Fibroblast of mammary gland (primary cell): Measurements from ENCODE around the gene EXOC6.

ENCODE experiments used
- DNase-seq: peaks from one replicate; pipeline ENCODE4 v3.0.0-alpha.2; 2010; ENCODE audit warnings: low read depth
- H3K4me3 ChIP-seq: 2 replicates; pipeline ENCODE4 v1.5.1; 2011; ENCODE audit warnings: low read depth, mild to moderate bottlenecking, low read length, moderate library complexity; ENCODE audit not compliant: control insufficient read depth
- CTCF ChIP-seq: conservative IDR thresholded peaks from 2 replicates; pipeline ENCODE4 v1.5.1; 2011; ENCODE audit warnings: low read depth, low read length, inconsistent platforms; ENCODE audit not compliant: control insufficient read depth, insufficient read depth

EXOC6 gene

DNA sequence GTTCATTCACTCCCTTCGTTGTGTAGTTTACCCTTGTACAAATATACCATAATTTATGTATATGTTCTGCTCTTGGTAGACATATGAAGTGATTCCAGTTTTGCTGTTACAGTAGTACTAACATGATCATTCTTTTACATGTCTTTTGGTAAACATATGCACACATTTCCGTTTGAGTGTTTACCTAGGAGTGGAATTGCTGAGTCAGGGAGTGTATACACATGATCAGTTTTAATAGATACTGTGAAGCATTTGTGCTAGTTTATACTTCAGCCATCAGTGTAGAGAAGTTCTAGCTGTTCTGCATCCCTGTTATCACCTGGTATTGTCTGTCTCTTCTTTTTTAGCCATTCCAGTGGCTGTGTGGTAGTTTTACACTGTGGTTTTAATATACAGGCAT lies 177.8 kb downstream of the EXOC6 start:
- DNase-seq: no peak
- TF ChIP-seq CTCF: no peak
- no peak overlapping the region for H3K4me3 ChIP-seq

DNA sequence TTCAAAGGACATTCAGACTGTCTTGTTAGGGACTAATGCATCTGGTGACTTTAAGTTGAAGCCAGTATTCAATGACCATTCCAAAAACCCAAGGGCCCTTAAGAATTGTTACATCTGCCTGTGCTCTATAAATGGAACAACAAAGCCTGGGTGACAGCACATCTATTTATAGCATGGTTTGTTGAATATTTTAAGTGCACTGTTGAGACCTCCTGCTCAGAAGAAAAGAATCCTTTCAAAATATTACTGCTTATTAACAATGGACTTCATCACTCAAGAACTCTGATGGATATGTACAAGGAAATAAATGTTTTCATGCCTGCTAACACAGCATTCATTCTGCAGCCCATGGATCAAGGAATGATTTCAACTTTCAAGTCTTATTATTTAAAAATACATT lies 179.2 kb downstream of the EXOC6 start:
- no peak for DNase-seq

DNA sequence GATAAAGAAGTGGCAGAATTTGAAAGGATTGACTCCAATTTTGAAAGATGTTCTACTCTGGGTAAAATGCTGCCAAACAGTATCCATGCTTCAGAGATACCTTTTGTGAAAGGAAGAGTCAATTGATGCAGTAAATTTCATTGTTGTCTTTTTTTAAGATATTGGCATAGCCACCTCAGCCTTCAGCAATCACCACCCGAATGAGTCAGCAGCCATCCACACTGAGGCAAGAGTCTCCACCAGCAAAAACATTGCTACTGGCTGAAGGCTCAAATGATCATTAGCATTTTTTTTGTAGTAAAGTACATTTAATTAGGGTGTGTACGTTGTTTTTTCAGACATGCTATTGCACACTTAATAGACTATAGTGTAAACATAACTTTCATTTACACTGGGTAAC lies 180.6 kb downstream of the EXOC6 start:
- no peak overlapping the region for H3K4me3 ChIP-seq
- DNase-seq: peak; percentile 68
- TF ChIP-seq CTCF: no peak

More for the DNA sequence above, 179.2 kb downstream of the EXOC6 start:
- H3K4me3 ChIP-seq: no peak overlapping the region
- no peak for TF ChIP-seq CTCF

GRCh38 chr10:93030409-93030808 lies 182.1 kb downstream of the EXOC6 start:
- DNase-seq: peak; percentile 69

DNA sequence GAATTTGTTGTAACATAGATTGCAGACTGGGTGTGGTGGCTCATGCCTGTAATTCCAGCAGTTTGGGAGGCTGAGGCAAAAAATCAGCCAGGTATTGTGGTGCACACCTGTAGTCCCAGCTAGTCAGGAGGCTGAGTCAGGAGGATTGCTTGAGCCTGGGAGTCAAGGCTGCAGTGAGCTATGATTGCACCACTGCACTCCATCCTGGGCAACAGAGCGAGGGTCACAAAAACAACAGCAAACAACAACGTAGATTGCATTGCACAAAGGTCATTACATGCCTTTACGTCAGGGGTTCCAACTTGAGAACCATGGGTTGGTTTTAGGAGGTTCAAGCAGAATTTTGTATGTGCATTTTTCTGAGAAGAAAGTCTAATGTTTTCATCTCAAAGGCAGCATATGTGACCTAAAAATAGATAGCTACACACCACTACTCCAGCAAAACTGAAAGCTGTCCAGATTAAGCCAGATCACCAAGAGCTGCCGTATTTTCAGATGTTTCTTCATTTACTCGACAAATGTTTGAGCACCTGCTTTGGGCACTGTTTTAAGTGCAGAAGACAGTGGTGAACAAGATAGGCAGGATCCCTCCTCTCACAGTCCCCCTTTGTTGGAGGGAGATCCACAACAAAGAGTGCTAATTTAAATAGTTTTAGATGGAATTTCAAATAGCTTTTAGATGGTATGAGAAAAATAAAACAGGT lies 183.9 kb downstream of the EXOC6 start:
- no peak for DNase-seq
- no peak overlapping the region for H3K4me3 ChIP-seq
- no peak for TF ChIP-seq CTCF

More at GRCh38 chr10:93030409-93030808, 182.1 kb downstream of the EXOC6 start:
- no peak overlapping the region for H3K4me3 ChIP-seq
- no peak for TF ChIP-seq CTCF

- no peak overlapping the region for H3K4me3 ChIP-seq
- TF ChIP-seq CTCF: no peak
- no peak for DNase-seq
Observed at GRCh38 chr10:93032809-93033137, 184.5 kb downstream of the EXOC6 start.

GRCh38 chr10:93034426-93034825 lies 186.1 kb downstream of the EXOC6 start:
- no peak overlapping the region for H3K4me3 ChIP-seq
- no peak for TF ChIP-seq CTCF
- DNase-seq: no peak
